H9 (cell line): ENCODE results near the gene NUDT9. TPM values are rescaled to one million over a fixed set of nuclear protein-coding genes. Genes with fewer than 3 reads are reported as not detected.

Experiments used
- DNase-seq: peaks from one replicate; pipeline ENCODE4 v3.0.0-alpha.2; 2017
- H2AFZ ChIP-seq: one replicate; pipeline ENCODE4 v1.6.1; 2013; ENCODE audit warnings: mild to moderate bottlenecking, low read length, control low read depth, moderate library complexity
- H2AK5ac ChIP-seq: 2 replicates; pipeline ENCODE4 v1.6.1; 2013; ENCODE audit warnings: low read length, control low read depth, mixed read lengths; ENCODE audit not compliant: insufficient read length
- H2BK120ac ChIP-seq: one replicate; pipeline ENCODE4 v1.6.1; 2013; ENCODE audit warnings: low read depth, mild to moderate bottlenecking, low read length, control low read depth, inconsistent platforms; ENCODE audit not compliant: poor library complexity, severe bottlenecking
- H2BK12ac ChIP-seq: 2 replicates; pipeline ENCODE4 v1.6.1; 2013; ENCODE audit warnings: low read length, control low read depth, mixed read lengths, low read depth; ENCODE audit not compliant: insufficient read length
- H2BK15ac ChIP-seq: 2 replicates; pipeline ENCODE4 v1.6.1; 2013; ENCODE audit warnings: low read depth, low read length, control low read depth
- H2BK20ac ChIP-seq: one replicate; pipeline ENCODE4 v1.6.1; 2013; ENCODE audit warnings: low read depth, mild to moderate bottlenecking, low read length, control low read depth, inconsistent platforms; ENCODE audit not compliant: poor library complexity, severe bottlenecking
- H2BK5ac ChIP-seq: 2 replicates; pipeline ENCODE4 v1.6.1; 2013; ENCODE audit warnings: low read length, control low read depth, mixed read lengths; ENCODE audit not compliant: insufficient read length
- H3K14ac ChIP-seq: 2 replicates; pipeline ENCODE4 v1.6.1; 2013; ENCODE audit warnings: low read length, control low read depth; ENCODE audit not compliant: insufficient read depth
- H3K18ac ChIP-seq: 2 replicates; pipeline ENCODE4 v1.6.1; 2013; ENCODE audit warnings: low read depth, mild to moderate bottlenecking, mixed read lengths, low read length, control low read depth; ENCODE audit not compliant: insufficient read length
- H3K23ac ChIP-seq: 2 replicates; pipeline ENCODE4 v1.6.1; 2013; ENCODE audit warnings: low read length, control low read depth, mixed read lengths, low read depth; ENCODE audit not compliant: insufficient read length
- H3K23me2 ChIP-seq: 2 replicates; pipeline ENCODE4 v1.6.1; 2013; ENCODE audit warnings: low read depth, mild to moderate bottlenecking, mixed read lengths, low read length, control low read depth; ENCODE audit not compliant: insufficient read length, poor library complexity, severe bottlenecking
- H3K27ac ChIP-seq: 2 replicates; pipeline ENCODE4 v1.5.1; 2013; ENCODE audit warnings: low read length, control low read depth, mixed read lengths, low read depth; ENCODE audit not compliant: insufficient read length
- H3K27me3 ChIP-seq: 2 replicates; pipeline ENCODE4 v1.6.1; 2013; ENCODE audit warnings: low read length, control low read depth, inconsistent platforms; ENCODE audit not compliant: insufficient read depth
- H3K4ac ChIP-seq: 2 replicates; pipeline ENCODE4 v1.6.1; 2013; ENCODE audit warnings: low read depth, mild to moderate bottlenecking, control low read depth, inconsistent platforms, low read length, moderate library complexity
- H3K4me1 ChIP-seq: 2 replicates; pipeline ENCODE4 v1.6.1; 2013; ENCODE audit warnings: low read length, control low read depth, inconsistent platforms; ENCODE audit not compliant: insufficient read depth
- H3K4me2 ChIP-seq: 2 replicates; pipeline ENCODE4 v1.6.1; 2013; ENCODE audit warnings: low read length, control low read depth, mixed read lengths; ENCODE audit not compliant: insufficient read length, insufficient read depth
- H3K56ac ChIP-seq: 2 replicates; pipeline ENCODE4 v1.6.1; 2013; ENCODE audit warnings: low read depth, mild to moderate bottlenecking, mixed read lengths, low read length, control low read depth; ENCODE audit not compliant: insufficient read length
- H3K79me1 ChIP-seq: 2 replicates; pipeline ENCODE4 v1.6.1; 2013; ENCODE audit warnings: low read depth, mild to moderate bottlenecking, moderate library complexity, low read length, control low read depth, inconsistent platforms; ENCODE audit not compliant: insufficient read depth, poor library complexity, severe bottlenecking
- H3K79me2 ChIP-seq: 2 replicates; pipeline ENCODE4 v1.6.1; 2013; ENCODE audit warnings: low read length, control low read depth, inconsistent platforms; ENCODE audit not compliant: insufficient read depth
- H3K9ac ChIP-seq: 2 replicates; pipeline ENCODE4 v1.6.1; 2013; ENCODE audit warnings: low read length, control low read depth, mixed read lengths; ENCODE audit not compliant: insufficient read length; ENCODE audit errors: extremely low read depth
- H3K9me3 ChIP-seq: one replicate; pipeline ENCODE4 v1.6.1; 2013; ENCODE audit warnings: low read depth, low read length, inconsistent platforms; ENCODE audit not compliant: control insufficient read depth
- H3T11ph ChIP-seq: one replicate; pipeline ENCODE4 v1.6.1; 2013; ENCODE audit warnings: mild to moderate bottlenecking, low read length, control low read depth, inconsistent platforms
- H4K20me1 ChIP-seq: one replicate; pipeline ENCODE4 v1.6.1; 2013; ENCODE audit not compliant: control insufficient read depth, insufficient read length, insufficient read depth
- H4K5ac ChIP-seq: 2 replicates; pipeline ENCODE4 v1.6.1; 2013; ENCODE audit warnings: low read depth, mild to moderate bottlenecking, mixed read lengths, low read length, control low read depth; ENCODE audit not compliant: insufficient read length
- H4K8ac ChIP-seq: replicated peaks from 2 replicates; pipeline ENCODE4 v1.6.1; 2013; ENCODE audit warnings: low read length, control low read depth, mixed read lengths, low read depth; ENCODE audit not compliant: insufficient read length
- H4K91ac ChIP-seq: 2 replicates; pipeline ENCODE4 v1.6.1; 2013; ENCODE audit warnings: low read depth, mild to moderate bottlenecking, moderate library complexity, mixed read lengths, low read length, control low read depth; ENCODE audit not compliant: insufficient read length
- H3K27ac Mint-ChIP-seq, 3 experiments: 2 replicates in 2 of 3; 3 replicates in 1 of 3; pipeline ENCODE4 v1.8.0; 2020 to 2021; ENCODE audit warnings: mixed read lengths in 3 of 3, mild to moderate bottlenecking in 1 of 3, moderate library complexity in 1 of 3
- H3K27me3 Mint-ChIP-seq: 2 replicates; pipeline ENCODE4 v1.8.0; 2021; ENCODE audit warnings: low read depth, mild to moderate bottlenecking, moderate library complexity, mixed read lengths
- H3K36me3 Mint-ChIP-seq, 3 experiments: 2 replicates in 2 of 3; 3 replicates in 1 of 3; pipeline ENCODE4 v1.8.0; 2020 to 2021; ENCODE audit warnings: low read depth in 3 of 3, mixed read lengths in 3 of 3; ENCODE audit not compliant: insufficient read depth in 1 of 3
- H3K4me1 Mint-ChIP-seq, 2 experiments: 2 replicates each; pipeline ENCODE4 v1.8.0; 2020; ENCODE audit warnings: mixed read lengths in 2 of 2
- H3K4me3 Mint-ChIP-seq, 2 experiments: 2 replicates in 1 of 2; 3 replicates in 1 of 2; pipeline ENCODE4 v1.8.0; 2020 to 2021; ENCODE audit warnings: mild to moderate bottlenecking in 2 of 2, mixed read lengths in 2 of 2, moderate library complexity in 1 of 2
- H3K9me3 Mint-ChIP-seq, 2 experiments: 2 replicates in 1 of 2; 3 replicates in 1 of 2; pipeline ENCODE4 v1.8.0; 2020; ENCODE audit warnings: mild to moderate bottlenecking in 2 of 2, mixed read lengths in 2 of 2, moderate library complexity in 1 of 2
- total RNA-seq: library from RNA; stranded (reverse); gene quantifications from 2 replicates; pipeline ENCODE4 v1.2.1, GENCODE V29; 2021
- TF ChIP-seq, protein P1 (sequence below): fragments of 200-600 bp; sonication (generic); conservative IDR thresholded peaks from 3 replicates; pipeline ENCODE4 v1.8.0; 2021; ENCODE audit warnings: antibody characterized with exemption, mild to moderate bottlenecking

Gene NUDT9
- total RNA-seq, 1 experiment from 2014 or later = 28.5 TPM

DNA sequence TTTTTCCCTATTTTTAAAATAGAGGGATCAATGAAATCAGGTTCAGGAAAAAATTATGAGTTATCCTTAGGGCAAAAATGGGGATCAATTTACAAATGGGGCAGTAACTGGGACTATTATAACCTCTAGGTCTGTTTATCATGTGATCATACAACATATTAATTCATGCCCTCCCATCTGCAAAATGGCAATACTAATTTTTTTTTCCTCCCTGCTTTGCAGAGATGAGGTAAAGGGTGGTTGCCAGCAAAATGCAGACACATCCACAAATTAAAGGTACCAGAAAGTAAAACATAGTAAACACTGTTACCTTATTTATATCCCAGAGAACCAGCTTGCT, 31.9 kb upstream of the NUDT9 start:
- H3K4me1 ChIP-seq = no peaks in the 10 kb centered on the region
- H2AFZ ChIP-seq = peak overlapping the region; percentile 2
- H3K36me3 Mint-ChIP-seq = peaks cover 5 to 15% (median 8%) of the 10 kb centered on the region in 3 experiments; a peak in 6 of 7 replicates
- TF ChIP-seq, protein P1, sequence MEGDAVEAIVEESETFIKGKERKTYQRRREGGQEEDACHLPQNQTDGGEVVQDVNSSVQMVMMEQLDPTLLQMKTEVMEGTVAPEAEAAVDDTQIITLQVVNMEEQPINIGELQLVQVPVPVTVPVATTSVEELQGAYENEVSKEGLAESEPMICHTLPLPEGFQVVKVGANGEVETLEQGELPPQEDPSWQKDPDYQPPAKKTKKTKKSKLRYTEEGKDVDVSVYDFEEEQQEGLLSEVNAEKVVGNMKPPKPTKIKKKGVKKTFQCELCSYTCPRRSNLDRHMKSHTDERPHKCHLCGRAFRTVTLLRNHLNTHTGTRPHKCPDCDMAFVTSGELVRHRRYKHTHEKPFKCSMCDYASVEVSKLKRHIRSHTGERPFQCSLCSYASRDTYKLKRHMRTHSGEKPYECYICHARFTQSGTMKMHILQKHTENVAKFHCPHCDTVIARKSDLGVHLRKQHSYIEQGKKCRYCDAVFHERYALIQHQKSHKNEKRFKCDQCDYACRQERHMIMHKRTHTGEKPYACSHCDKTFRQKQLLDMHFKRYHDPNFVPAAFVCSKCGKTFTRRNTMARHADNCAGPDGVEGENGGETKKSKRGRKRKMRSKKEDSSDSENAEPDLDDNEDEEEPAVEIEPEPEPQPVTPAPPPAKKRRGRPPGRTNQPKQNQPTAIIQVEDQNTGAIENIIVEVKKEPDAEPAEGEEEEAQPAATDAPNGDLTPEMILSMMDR = no peak
- no peak overlapping the region for H3K14ac ChIP-seq
- H4K8ac ChIP-seq = no peak overlapping the region
- H3K4ac ChIP-seq = no peak overlapping the region
- H2BK15ac ChIP-seq = no peak overlapping the region
- no peak overlapping the region for H3T11ph ChIP-seq
- H3K4me1 Mint-ChIP-seq = peaks cover 13 to 16% of the 10 kb centered on the region in 2 experiments
- H3K9me3 Mint-ChIP-seq = peaks cover 0 to 3% of the 10 kb centered on the region in 2 experiments; a peak in 3 of 5 replicates
- H4K20me1 ChIP-seq = no peaks in the 10 kb centered on the region
- peak overlapping the region in 2 of 3 experiments; percentile 88 to 90; a peak in 5 of 7 replicates for H3K27ac Mint-ChIP-seq
- no peak overlapping the region for H3K56ac ChIP-seq
- no peak overlapping the region for H3K23ac ChIP-seq
- no peak overlapping the region for H2BK12ac ChIP-seq
- H3K27me3 Mint-ChIP-seq = peaks cover 6% of the 10 kb centered on the region
- peak overlapping the region; percentile 79 to 81 for H3K4me3 Mint-ChIP-seq
- H3K4me2 ChIP-seq = peak overlapping the region; percentile 80
- no peak overlapping the region for H4K91ac ChIP-seq
- H3K27me3 ChIP-seq = no peaks in the 10 kb centered on the region
- H4K5ac ChIP-seq = no peak overlapping the region
- H3K9me3 ChIP-seq = no peaks in the 10 kb centered on the region
- H3K27ac ChIP-seq = no peak overlapping the region
- H2BK120ac ChIP-seq = no peak overlapping the region
- H2BK20ac ChIP-seq = no peak overlapping the region
- H3K18ac ChIP-seq = no peak overlapping the region
- peak overlapping the region; percentile 62 for H3K9ac ChIP-seq
- DNase-seq = no peak
- no peak overlapping the region for H2BK5ac ChIP-seq
- no peaks in the 10 kb centered on the region for H3K79me1 ChIP-seq
- H3K79me2 ChIP-seq = no peaks in the 10 kb centered on the region
- H3K23me2 ChIP-seq = peaks cover 8% of the 10 kb centered on the region
- no peak overlapping the region for H2AK5ac ChIP-seq
